Heart left ventricle (tissue), 16 donors: ENCODE results near the gene RPL12. TPM values are rescaled to one million over a fixed set of nuclear protein-coding genes. Genes with fewer than 3 reads are reported as not detected.
A peak's percentile ranks its signal among the peaks of the same experiment; 100 is the strongest.

Experiments
- ATAC-seq, 4 donors: fragments of 200-7000 bp; cut with Tn5 transposase; one replicate each; pipeline ENCODE4 v1.9.1; 2020 to 2022; ENCODE audit warnings: moderate library complexity in 4 of 4, mild to moderate bottlenecking in 3 of 4, moderate number of reproducible peaks in 1 of 4
- DNase-seq, 5 donors: peaks; one replicate each; pipeline ENCODE4 v3.0.0-alpha.2; 2020
- H3K27ac ChIP-seq, 12 donors: fragments of 200-600 bp; sonication (generic) in 4 of 12; one replicate each; pipeline versions ENCODE4 v1.5.0 to v1.8.0; 2016 to 2022; ENCODE audit warnings: mild to moderate bottlenecking in 2 of 12
- H3K27me3 ChIP-seq, 9 donors: fragments of 200-600 bp; sonication (generic) in 2 of 9; one replicate each; pipeline versions ENCODE4 v1.5.1 to v1.8.0; 2016 to 2022; ENCODE audit warnings: mild to moderate bottlenecking in 3 of 9
- H3K36me3 ChIP-seq, 9 donors: fragments of 200-600 bp; sonication (generic) in 2 of 9; one replicate each; pipeline versions ENCODE4 v1.5.0 to v1.8.0; 2018 to 2022; ENCODE audit warnings: mild to moderate bottlenecking in 2 of 9
- H3K4me1 ChIP-seq, 12 donors: fragments of 200-600 bp; sonication (generic) in 4 of 12; one replicate each; pipeline versions ENCODE4 v1.5.0 to v1.8.0; 2016 to 2022; ENCODE audit warnings: mild to moderate bottlenecking in 3 of 12
- H3K4me3 ChIP-seq, 12 donors: fragments of 200-600 bp; sonication (generic) in 4 of 12; one replicate each; pipeline versions ENCODE4 v1.5.0 to v1.8.0; 2017 to 2022; ENCODE audit warnings: mild to moderate bottlenecking in 9 of 12, moderate library complexity in 4 of 12
- H3K9me3 ChIP-seq, 12 donors: fragments of 200-600 bp; sonication (generic) in 4 of 12; one replicate each; pipeline versions ENCODE4 v1.5.0 to v1.8.0; 2016 to 2022; ENCODE audit warnings: mild to moderate bottlenecking in 1 of 12
- CTCF ChIP-seq, 12 donors: fragments of 200-600 bp; sonication (generic) in 4 of 12; IDR thresholded peaks; one replicate each; pipeline versions ENCODE4 v1.5.0 to v1.8.0; 2018 to 2022; ENCODE audit warnings: antibody characterized with exemption in 12 of 12, mild to moderate bottlenecking in 5 of 12
- POLR2A ChIP-seq, 2 donors: fragments of 450-650 bp; IDR thresholded peaks; one replicate each; pipeline ENCODE4 v1.6.1; 2017; ENCODE audit warnings: antibody characterized with exemption in 2 of 2, mild to moderate bottlenecking in 2 of 2, moderate library complexity in 2 of 2
- WGBS, 4 donors: extraction: QIAGEN DNeasy Blood & Tissue Kit in 2 of 4; methylation state at CpG; one replicate each; pipeline versions ENCODE4 v1.1.5 to v1.1.7; 2013 to 2018; 5-methylcytosine and 5-hydroxymethylcytosine counted together
- intact Hi-C, 10 donors: fragments of 100-400 bp; cut with DNase I; formaldehyde crosslinking; loops; one replicate each; pipeline versions ENCODE4 v1.11.1 to v1.14.2; 2022
- polyA plus RNA-seq, 2 donors: library from polyadenylated mRNA; stranded (reverse); fragments of 200-250 nt; gene quantifications; one replicate each; pipeline ENCODE4 v1.2.3, GENCODE V29; 2013
- total RNA-seq, 9 donors: library from RNA; depleted of rRNA in 2 of 9; stranded (reverse); fragments of >200 nt in 2 of 9; fragmentation: NEBNext Ultra II Directional in 3 of 9; extraction: Animal tissue kit (Norgen Biotek cat#: 25700) in 3 of 9; gene quantifications; one replicate each; pipeline versions ENCODE4 v1.1.0 to v1.2.4, GENCODE V29; 2016 to 2023
- donor health status: ischemic (EF 13 %, LVEDD 7.1; RV severe dilation, severe dysfunction).
- donor health status: healthy with polysubstance abuse.
- donor health status: DM: no; HTN: yes; CAD: no.
- donor health status: DM: no; HTN: no; CAD: no.
- donor health status: ischemic (EF 25% LVEDD 6.9; RV normal size, moderate dysfunction).
- donor health status: ischemic (EF 25% LVEDD 5.7; RV mildly dilated, moderate dysfunction).
- donor health status: healthy.
- donor health status: DM: yes; HTN: yes; CAD: no.
- donor health status: ischemic (EF 35%, LVEDD 5.7; RV mildly dilated, moderate dysfunction).
- donor health status: nonischemic (EF 11% LVEDD 7.7; RV severe dilation, severe dysfunction).
- donor health status: DM: yes; HTN: yes; CAD: no.
- donor health status: PGD.
- donor health status: ischemic (EF 29% LVEDD 5.4; RV normal size, mild dysfunction).
- donor health status: nonischemic (EF 23%, LVEDD 6.1; RV moderate dilation, normal function).

The RPL12 gene
- total and polyA plus RNA-seq, 11 donors = 408 to 1,523 (median 665) TPM

DNA sequence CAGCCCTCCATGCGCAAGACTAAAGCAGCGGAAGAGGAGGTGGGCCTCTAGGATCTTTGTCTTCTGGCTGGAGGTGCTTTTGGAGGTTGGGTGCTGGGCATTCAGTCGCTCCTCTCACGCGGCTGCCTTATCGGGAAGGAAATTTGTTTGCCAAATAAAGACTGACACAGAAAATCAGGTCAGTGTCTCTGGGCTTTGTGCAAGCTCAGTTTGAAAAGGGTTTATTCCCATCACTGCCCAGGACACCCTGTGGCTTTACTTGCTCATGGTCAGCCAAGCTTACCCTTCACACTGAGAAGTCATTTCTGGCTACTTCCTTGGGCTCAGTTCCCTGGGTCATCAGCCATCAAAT, 43.7 kb downstream of the RPL12 start:
- Histone ChIP-seq H3K36me3 (peaks cover 0 to 42% (median 27%) of the 10 kb centered on the region in 9 donors), H3K27ac (peak overlapping the region in 6 of 12 donors; percentile 8 to 72 (median 44))

GRCh38 chr9:127406799-127407491, 44.3 kb downstream of the RPL12 start:
- Histone ChIP-seq H3K27me3 (no peaks in the 10 kb centered on the region), H3K4me3 (no peak overlapping the region), H3K27ac (peak overlapping the region in 6 of 12 donors; percentile 8 to 72 (median 44)), H3K36me3 (peaks cover 0 to 44% (median 28%) of the 10 kb centered on the region in 9 donors), H3K4me1 (peaks cover 0 to 16% (median 11%) of the 10 kb centered on the region in 12 donors), H3K9me3 (no peaks in the 10 kb centered on the region)
- TF ChIP-seq CTCF (IDR thresholded peaks at IDR 0.05) (no peak), POLR2A (IDR thresholded peaks at IDR 0.05) (no peak)
- ATAC-seq (peak in 3 of 4 donors; percentile 25 to 48 (median 31)), DNase-seq (peak in 1 of 5 donors; percentile 63)
- intact Hi-C loops = no loop called here
- 48 to 62% (median 53%) methylated on average over 9 to 13 of the region's 13 CpGs for WGBS, 4 donors

More for the DNA sequence above, 43.7 kb downstream of the RPL12 start:
- no peak for DNase-seq
- Histone ChIP-seq H3K4me3 (no peak overlapping the region), H3K9me3 (no peaks in the 10 kb centered on the region), H3K4me1 (peaks cover 0 to 16% (median 11%) of the 10 kb centered on the region in 12 donors), H3K27me3 (no peaks in the 10 kb centered on the region)
- 37 to 56% (median 46%) methylated on average over 5 to 6 of the region's 6 CpGs for WGBS, 4 donors
- TF ChIP-seq POLR2A (IDR thresholded peaks at IDR 0.05) = no peak
- TF ChIP-seq CTCF (IDR thresholded peaks at IDR 0.05) = no peak
- ATAC-seq = no peak
- intact Hi-C loops = no loop called here

- 84 to 90% (median 89%) methylated on average over 9 to 20 of the region's 20 CpGs for WGBS, 4 donors
- no peak for DNase-seq
- Histone ChIP-seq H3K4me3 (no peak overlapping the region), H3K36me3 (peaks cover 0 to 54% (median 37%) of the 10 kb centered on the region in 9 donors), H3K27me3 (no peaks in the 10 kb centered on the region), H3K9me3 (no peaks in the 10 kb centered on the region), H3K27ac (peak overlapping the region in 1 of 12 donors; percentile 72), H3K4me1 (peaks cover 0 to 16% (median 11%) of the 10 kb centered on the region in 12 donors)
- TF ChIP-seq POLR2A (IDR thresholded peaks at IDR 0.05) (no peak), CTCF (IDR thresholded peaks at IDR 0.05) (no peak)
- ATAC-seq = peak in 1 of 4 donors; percentile 17
- intact Hi-C loops = no loop called here
Observed at GRCh38 chr9:127405344-127406125, 45.7 kb downstream of the RPL12 start.

DNA sequence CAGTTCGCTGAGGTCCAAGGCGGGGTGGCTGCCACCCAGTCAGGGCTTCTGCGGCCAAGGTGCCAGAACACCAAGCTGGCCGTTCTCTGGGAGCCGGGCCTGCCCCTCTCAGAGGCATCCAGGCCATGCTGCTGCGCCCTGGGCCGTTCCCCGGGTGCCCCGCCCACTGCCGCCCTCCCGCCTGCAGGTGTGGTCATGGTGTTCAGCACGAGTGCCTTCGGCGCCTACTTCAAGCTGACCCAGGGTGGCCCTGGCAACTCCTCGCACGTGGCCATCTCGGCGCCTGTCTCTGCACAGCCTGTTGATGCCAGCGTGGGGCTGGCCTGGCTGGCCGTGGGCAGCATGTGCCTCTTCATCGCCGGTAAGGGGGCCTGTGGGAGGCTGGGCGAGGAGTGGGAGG, 46.6 kb downstream of the RPL12 start:
- intact Hi-C loops = no loop called here
- Histone ChIP-seq H3K9me3 (no peaks in the 10 kb centered on the region), H3K36me3 (peaks cover 0 to 63% (median 39%) of the 10 kb centered on the region in 9 donors), H3K4me1 (peaks cover 0 to 16% (median 11%) of the 10 kb centered on the region in 12 donors), H3K4me3 (no peak overlapping the region), H3K27me3 (no peaks in the 10 kb centered on the region), H3K27ac (no peak overlapping the region)
- TF ChIP-seq POLR2A (IDR thresholded peaks at IDR 0.05) = no peak
- no peak for ATAC-seq
- 87 to 96% (median 95%) methylated on average over 18 to 23 of the region's 23 CpGs for WGBS, 4 donors
- DNase-seq = no peak
